ENCODE data around the gene PPP1R12B.
A peak's percentile ranks its signal among the peaks of the same experiment; 100 is the strongest.
"Not testable (repeated sequence)": the region's sequence is repeated elsewhere in the genome, so short reads cannot be mapped to it uniquely, and the experiment has no call there.

PPP1R12B gene

GRCh38 chr1:202531812-202532616, 183.5 kb downstream of the PPP1R12B start:
- not testable (repeated sequence) for DNase-seq (ENCODE audit: low spot score)

GRCh38 chr1:202539166-202539574, 190.7 kb downstream of the PPP1R12B start:
- DNase-seq (ENCODE audit: low spot score), result not testable (repeated sequence)

- DNase-seq (ENCODE audit: low spot score), result not testable (repeated sequence)
Observed at GRCh38 chr1:202539583-202539982, 191.1 kb downstream of the PPP1R12B start.

- no peak for DNase-seq (ENCODE audit: low spot score)
Observed at GRCh38 chr1:202540014-202540413, 191.5 kb downstream of the PPP1R12B start.

GRCh38 chr1:202540448-202540847, 191.9 kb downstream of the PPP1R12B start:
- DNase-seq (ENCODE audit: low spot score), result no peak

DNA sequence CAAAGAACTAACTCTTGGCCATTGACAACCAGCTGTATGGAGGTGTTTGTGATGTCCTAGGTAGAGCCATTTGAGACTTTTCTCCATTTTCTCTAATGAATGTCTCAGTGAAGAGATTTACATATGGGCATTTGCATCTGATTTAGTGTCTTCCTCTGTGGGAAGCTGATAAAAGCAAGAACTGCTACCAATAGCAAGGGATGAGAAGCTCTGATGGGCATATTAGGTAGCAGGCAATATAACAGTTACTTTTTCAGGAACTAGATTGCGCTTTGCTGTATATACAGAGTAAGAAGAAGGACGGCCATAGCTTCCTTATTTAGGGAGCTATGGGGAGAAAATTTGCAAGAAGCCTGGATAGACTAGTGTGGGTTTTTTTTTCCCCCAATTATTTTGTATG, 192.4 kb downstream of the PPP1R12B start:
- not testable (repeated sequence) for DNase-seq (ENCODE audit: low spot score)

- not testable (repeated sequence) for DNase-seq (ENCODE audit: low spot score)
Observed at GRCh38 chr1:202542415-202542814, 193.9 kb downstream of the PPP1R12B start.

DNA sequence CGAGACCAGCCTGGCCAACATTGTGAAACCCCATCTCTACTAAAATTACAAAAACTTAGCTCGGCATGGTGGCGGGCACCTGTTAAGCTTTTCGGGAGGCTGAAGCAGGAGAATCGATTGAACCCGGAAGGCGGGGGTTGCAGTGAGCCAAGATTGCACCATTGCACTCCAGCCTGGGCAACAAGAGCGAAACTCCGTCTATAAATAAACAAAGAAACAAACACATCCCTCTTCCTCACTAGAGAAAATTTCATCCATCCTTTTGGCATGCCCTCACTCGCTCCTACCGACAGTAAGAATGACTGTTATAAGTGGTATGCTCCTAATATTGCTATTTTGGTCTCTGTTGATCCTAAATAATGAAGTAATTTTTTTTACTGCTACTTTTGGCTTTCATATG, 195.0 kb downstream of the PPP1R12B start:
- not testable (repeated sequence) for DNase-seq (ENCODE audit: low spot score)

DNA sequence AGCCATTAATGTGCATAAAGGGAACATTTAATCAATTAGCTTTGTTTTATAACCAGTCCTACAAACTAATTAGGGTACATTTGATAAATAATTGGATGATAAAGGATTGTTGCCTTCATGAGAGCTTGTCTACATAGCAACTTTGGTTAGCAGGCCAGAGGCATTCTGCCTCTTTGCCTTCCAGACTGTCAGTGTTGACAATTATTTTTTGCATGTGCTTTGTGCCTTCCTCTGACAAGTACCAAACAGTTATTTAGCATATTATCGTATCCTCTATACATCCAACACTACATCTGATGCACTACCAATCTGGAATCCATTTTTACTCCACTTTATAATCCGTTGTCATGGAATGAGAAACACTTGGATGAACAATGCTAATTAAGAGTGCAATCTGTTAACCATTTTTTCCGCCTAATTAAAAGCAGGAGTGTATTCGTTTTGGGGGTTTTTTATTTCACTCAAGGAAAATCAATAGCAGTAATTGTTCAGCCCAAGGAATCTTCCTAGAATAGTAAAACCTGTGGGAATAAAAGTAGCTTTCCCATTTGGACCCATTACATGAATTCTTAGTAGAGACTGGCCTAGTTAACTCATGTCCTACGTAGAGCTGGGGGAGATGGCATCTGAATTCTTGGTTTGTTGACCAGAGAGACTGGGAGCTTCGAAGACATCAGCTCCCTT, 196.4 kb downstream of the PPP1R12B start:
- DNase-seq (ENCODE audit: low spot score), result not testable (repeated sequence)

- DNase-seq (ENCODE audit: low spot score), result not testable (repeated sequence)
Observed at GRCh38 chr1:202545647-202546303, 197.3 kb downstream of the PPP1R12B start.

GRCh38 chr1:202546377-202546776, 197.9 kb downstream of the PPP1R12B start:
- not testable (repeated sequence) for DNase-seq (ENCODE audit: low spot score)

GRCh38 chr1:202546796-202547195, 198.3 kb downstream of the PPP1R12B start:
- DNase-seq (ENCODE audit: low spot score), result not testable (repeated sequence)

DNA sequence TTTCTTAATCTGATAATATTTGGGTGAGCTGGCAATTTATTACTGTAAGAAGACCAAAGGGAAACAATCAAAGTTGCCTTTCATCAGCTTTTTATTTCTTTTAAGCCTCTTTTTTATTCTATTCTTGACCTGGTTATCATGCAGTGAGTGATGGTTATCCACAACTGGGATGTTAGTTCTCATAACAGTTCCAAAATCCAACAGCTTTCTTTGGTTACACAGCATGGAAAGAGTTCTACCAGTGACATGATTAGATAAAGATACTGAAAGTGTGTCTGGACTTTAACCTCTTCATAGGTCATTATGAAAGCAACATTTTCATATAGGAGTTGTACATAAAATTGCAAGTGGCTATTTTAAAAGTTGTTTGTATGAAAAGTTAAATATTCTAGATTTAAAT, 198.7 kb downstream of the PPP1R12B start:
- DNase-seq (ENCODE audit: low spot score), result no peak

GRCh38 chr1:202550088-202550487, 201.6 kb downstream of the PPP1R12B start:
- DNase-seq (ENCODE audit: low spot score), result not testable (repeated sequence)

DNA sequence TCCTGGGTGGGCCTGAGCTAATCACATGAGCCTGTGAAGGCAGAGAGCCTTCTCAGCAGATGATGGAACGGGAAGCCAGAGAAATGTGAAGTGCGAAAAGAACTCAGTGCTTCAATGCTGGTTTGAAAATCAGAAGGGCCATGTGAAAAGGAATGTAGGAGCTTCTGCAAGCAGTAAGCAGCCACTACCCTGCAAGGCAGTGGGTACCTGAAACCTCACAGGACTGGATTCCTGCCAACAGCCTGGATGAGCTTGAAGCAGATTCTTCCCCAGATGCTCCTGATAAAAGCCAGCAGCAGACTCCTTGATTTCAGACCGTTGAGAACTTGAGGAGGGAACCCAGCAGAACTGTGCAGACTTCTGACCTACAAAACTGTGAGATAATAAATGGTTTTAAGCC, 203.2 kb downstream of the PPP1R12B start:
- DNase-seq (ENCODE audit: low spot score), result no peak

- not testable (repeated sequence) for DNase-seq (ENCODE audit: low spot score)
Observed at GRCh38 chr1:202552615-202553014, 204.1 kb downstream of the PPP1R12B start.

DNA sequence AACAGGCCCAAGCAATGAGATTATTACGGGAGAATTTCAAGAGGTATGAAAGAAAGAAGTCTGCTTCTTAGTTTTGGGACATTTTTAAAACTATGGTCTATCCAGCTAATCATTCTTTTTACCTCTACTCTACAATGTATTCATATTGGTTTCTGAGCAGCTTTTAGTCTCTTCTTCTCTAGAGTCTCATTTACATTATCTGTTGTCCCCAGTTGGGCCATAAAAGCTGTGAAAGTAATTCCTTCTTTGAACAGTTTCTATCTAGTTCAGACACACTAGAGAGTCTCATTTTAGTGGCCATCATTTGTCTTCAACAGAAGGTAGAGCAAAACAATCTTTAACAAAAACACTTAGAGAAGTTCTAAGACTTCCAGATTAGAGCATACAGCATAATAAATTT, 204.6 kb downstream of the PPP1R12B start:
- not testable (repeated sequence) for DNase-seq (ENCODE audit: low spot score)

- peak; percentile 55 for DNase-seq (ENCODE audit: low spot score)
Observed at GRCh38 chr1:202553560-202554038, 205.1 kb downstream of the PPP1R12B start.

DNA sequence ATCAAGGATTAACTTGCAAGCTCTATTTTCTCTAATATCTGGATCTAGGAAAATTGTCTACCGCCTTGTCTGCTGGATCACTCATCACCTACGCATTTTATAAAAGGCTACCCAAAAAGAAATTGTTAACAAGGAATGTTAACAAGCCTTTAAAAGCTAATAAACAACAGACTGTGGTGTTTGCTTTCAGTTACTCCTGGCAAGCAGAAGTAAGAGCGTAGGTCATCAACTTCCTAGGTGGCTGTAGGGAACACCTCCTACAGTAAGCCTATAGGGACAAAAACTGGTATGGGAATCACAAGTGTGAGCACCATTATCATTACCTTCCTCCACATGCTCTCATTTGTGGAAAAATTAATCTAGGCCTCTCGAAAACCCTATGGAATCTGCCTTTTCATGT, 206.1 kb downstream of the PPP1R12B start:
- not testable (repeated sequence) for DNase-seq (ENCODE audit: low spot score)

DNA sequence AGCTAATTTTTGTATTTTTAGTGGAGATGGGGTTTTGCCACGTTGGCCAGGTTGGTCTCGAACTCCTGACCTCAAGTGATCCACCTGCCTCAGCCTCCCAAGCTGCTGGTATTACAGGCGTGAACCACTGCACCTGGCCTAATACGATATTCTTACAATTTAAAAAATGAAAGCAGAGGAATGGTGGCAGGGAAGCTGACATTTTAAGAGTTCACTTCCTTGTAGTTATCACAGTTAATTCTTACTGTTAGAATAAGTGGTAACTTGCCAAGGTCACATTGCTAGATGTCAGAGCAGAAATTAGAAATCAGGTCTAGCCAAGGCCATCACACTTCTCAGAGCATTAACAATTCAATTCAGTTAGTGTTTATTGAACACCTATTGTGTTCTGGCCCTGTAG, 207.5 kb downstream of the PPP1R12B start:
- not testable (repeated sequence) for DNase-seq (ENCODE audit: low spot score)

DNA sequence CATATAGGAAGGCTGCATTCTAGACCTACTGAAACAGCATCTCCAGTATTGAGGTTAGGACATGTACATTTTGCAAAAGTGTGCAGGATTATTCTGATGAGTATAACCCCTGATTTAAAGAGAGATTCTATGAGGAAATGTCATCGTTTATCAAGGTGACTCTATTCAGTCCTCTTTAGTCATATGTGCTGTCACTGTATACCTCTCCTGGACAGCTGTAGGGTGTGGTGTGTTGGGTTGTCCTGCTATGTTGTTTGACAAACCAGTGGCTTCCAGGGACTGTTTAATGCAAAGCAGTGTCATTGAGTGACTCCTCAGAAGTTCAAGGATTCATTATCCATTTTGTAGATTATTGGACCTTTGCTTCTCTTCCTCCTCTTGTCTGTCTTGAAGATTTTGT, 209.2 kb downstream of the PPP1R12B start:
- not testable (repeated sequence) for DNase-seq (ENCODE audit: low spot score)

DNA sequence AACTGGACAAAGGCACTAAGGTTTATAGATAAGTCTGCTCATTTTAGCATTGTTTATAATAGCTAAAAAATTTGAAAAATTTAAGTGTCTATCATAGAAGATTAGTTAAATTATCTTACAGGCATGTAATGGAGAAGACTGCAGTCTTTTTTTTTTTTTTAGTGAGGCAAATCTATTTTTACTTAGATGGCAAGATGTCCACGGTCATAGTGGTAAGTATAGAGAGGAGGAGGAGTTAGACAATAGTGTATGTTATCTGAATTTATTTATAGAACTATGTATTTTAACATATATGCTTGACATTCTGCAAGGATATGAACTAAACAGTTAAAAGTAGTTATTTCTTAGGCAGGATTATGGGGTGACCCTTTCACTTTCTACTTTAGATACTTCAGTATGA, 212.7 kb downstream of the PPP1R12B start:
- no peak for DNase-seq (ENCODE audit: low spot score)

All from Ammon's horn (tissue), 1 donor.